Neuronal stem cell (in vitro differentiated cells): ENCODE measurements around the gene PNLDC1.
A peak's percentile ranks its signal among the peaks of the same experiment; 100 is the strongest.
"Not testable (repeated sequence)": the region's sequence is repeated elsewhere in the genome, so short reads cannot be mapped to it uniquely, and the experiment has no call there.

Experiments
- DNase-seq: peaks from one replicate; pipeline ENCODE4 v3.0.0-alpha.2; 2013; ENCODE audit warnings: low spot score
- H2AFZ ChIP-seq: one replicate; pipeline ENCODE4 v1.6.1; 2013; ENCODE audit warnings: mild to moderate bottlenecking, low read length, inconsistent platforms
- H2AK5ac ChIP-seq: 2 replicates; pipeline ENCODE4 v1.6.1; 2013; ENCODE audit warnings: low read depth, mild to moderate bottlenecking, inconsistent platforms, low read length, moderate library complexity, mixed read lengths
- H2BK120ac ChIP-seq: 2 replicates; pipeline ENCODE4 v1.6.1; 2013; ENCODE audit warnings: low read depth, mild to moderate bottlenecking, inconsistent platforms, low read length, moderate library complexity, mixed read lengths
- H2BK12ac ChIP-seq: one replicate; pipeline ENCODE4 v1.6.1; 2013; ENCODE audit warnings: low read length, inconsistent platforms
- H2BK15ac ChIP-seq: 2 replicates; pipeline ENCODE4 v1.6.1; 2013; ENCODE audit warnings: mild to moderate bottlenecking, low read length, inconsistent platforms, mixed read lengths
- H2BK5ac ChIP-seq: one replicate; pipeline ENCODE4 v1.6.1; 2013; ENCODE audit warnings: inconsistent platforms, mild to moderate bottlenecking, low read length, moderate library complexity
- H3K14ac ChIP-seq: one replicate; pipeline ENCODE4 v1.6.1; 2013; ENCODE audit warnings: low read length, inconsistent platforms
- H3K18ac ChIP-seq: 2 replicates; pipeline ENCODE4 v1.6.1; 2013; ENCODE audit warnings: low read length, inconsistent platforms
- H3K23ac ChIP-seq: 2 replicates; pipeline ENCODE4 v1.6.1; 2013; ENCODE audit warnings: low read depth, mild to moderate bottlenecking, mixed read lengths, low read length, inconsistent platforms; ENCODE audit not compliant: poor library complexity
- H3K27ac ChIP-seq: replicated peaks from 3 replicates; pipeline ENCODE4 v1.5.1; 2013; ENCODE audit warnings: low read length, inconsistent platforms
- H3K27me3 ChIP-seq, 3 experiments: 2 replicates each; pipeline ENCODE4 v1.6.1; 2013; ENCODE audit warnings: low read length in 3 of 3, mild to moderate bottlenecking in 2 of 3, inconsistent platforms in 1 of 3, low read depth in 1 of 3, mixed read lengths in 1 of 3, moderate library complexity in 1 of 3; ENCODE audit not compliant: control insufficient read depth in 3 of 3, insufficient read depth in 3 of 3
- H3K36me3 ChIP-seq, 2 donors: replicated peaks in 1 of 2; 2 replicates each; pipeline ENCODE4 v1.6.1; 2013; ENCODE audit warnings: low read length in 2 of 2; ENCODE audit not compliant: control insufficient read depth in 2 of 2, insufficient read depth in 2 of 2
- H3K4ac ChIP-seq: 2 replicates; pipeline ENCODE4 v1.6.1; 2013; ENCODE audit warnings: inconsistent platforms, mild to moderate bottlenecking, low read length, moderate library complexity
- H3K4me1 ChIP-seq, 2 donors: 1 replicate in 1 of 2; 2 replicates in 1 of 2; pipeline ENCODE4 v1.6.1; 2013; ENCODE audit warnings: low read length in 2 of 2, low read depth in 1 of 2; ENCODE audit not compliant: control insufficient read depth in 2 of 2, insufficient read depth in 1 of 2
- H3K4me2 ChIP-seq: one replicate; pipeline ENCODE4 v1.6.1; 2013; ENCODE audit warnings: mild to moderate bottlenecking, low read length, inconsistent platforms; ENCODE audit not compliant: insufficient read depth, poor library complexity, severe bottlenecking
- H3K4me3 ChIP-seq, 2 donors: 2 replicates each; pipeline ENCODE4 v1.5.1; 2013; ENCODE audit warnings: low read length in 2 of 2, mild to moderate bottlenecking in 2 of 2, inconsistent platforms in 1 of 2, moderate library complexity in 1 of 2
- H3K79me1 ChIP-seq: one replicate; pipeline ENCODE4 v1.6.1; 2013; ENCODE audit warnings: low read depth, mild to moderate bottlenecking, inconsistent platforms, low read length, moderate library complexity
- H3K9ac ChIP-seq: one replicate; pipeline ENCODE4 v1.6.1; 2013; ENCODE audit warnings: mild to moderate bottlenecking, low read depth, low read length, inconsistent platforms; ENCODE audit not compliant: poor library complexity
- H3K9me3 ChIP-seq, 2 donors: replicated peaks in 1 of 2; 2 replicates each; pipeline versions ENCODE3 to v1.6.1; 2013; ENCODE audit warnings: low read length in 2 of 2, mild to moderate bottlenecking in 2 of 2, inconsistent platforms in 1 of 2, low read depth in 1 of 2, mixed read lengths in 1 of 2, moderate library complexity in 1 of 2; ENCODE audit not compliant: control insufficient read depth in 2 of 2, insufficient read depth in 1 of 2
- H4K8ac ChIP-seq: one replicate; pipeline ENCODE4 v1.6.1; 2013; ENCODE audit warnings: low read depth, mild to moderate bottlenecking, inconsistent platforms, low read length, moderate library complexity
- H4K91ac ChIP-seq: one replicate; pipeline ENCODE4 v1.6.1; 2013; ENCODE audit warnings: low read length, low read depth, mild to moderate bottlenecking, inconsistent platforms; ENCODE audit not compliant: poor library complexity
- WGBS, 2 donors: extraction: QIAGEN DNeasy Blood & Tissue Kit; methylation state at CpG; one replicate each; pipeline ENCODE4 v1.1.7; 2013; ENCODE audit warnings: missing lambda C conversion rate in 2 of 2, mixed read lengths in 1 of 2; ENCODE audit not compliant: insufficient read length in 2 of 2, insufficient replicate concordance in 1 of 2; ENCODE audit errors: extremely low coverage in 2 of 2; 5-methylcytosine and 5-hydroxymethylcytosine counted together

PNLDC1 gene

GRCh38 chr6:159816775-159817174, 16.7 kb downstream of the PNLDC1 start:
- not testable (repeated sequence) for H3K4ac ChIP-seq, H3K18ac ChIP-seq, DNase-seq, H3K79me1 ChIP-seq, H3K36me3 ChIP-seq, H3K9me3 ChIP-seq, H3K4me2 ChIP-seq, H2BK15ac ChIP-seq, H2BK12ac ChIP-seq, H2BK5ac ChIP-seq, H4K91ac ChIP-seq, H3K4me3 ChIP-seq, H2BK120ac ChIP-seq, H3K27ac ChIP-seq, H3K23ac ChIP-seq, H4K8ac ChIP-seq, H3K9ac ChIP-seq, H3K14ac ChIP-seq, H3K27me3 ChIP-seq, H2AK5ac ChIP-seq, H2AFZ ChIP-seq, H3K4me1 ChIP-seq
- no CpG with 5 or more reads among the region's 3 CpGs for WGBS, 2 donors

- H3K18ac ChIP-seq = no peak overlapping the region
- H4K91ac ChIP-seq = no peak overlapping the region
- H3K36me3 ChIP-seq = no peaks in the 10 kb centered on the region
- H2AFZ ChIP-seq = no peak overlapping the region
- H3K9me3 ChIP-seq = no peaks in the 10 kb centered on the region
- no peak overlapping the region for H2AK5ac ChIP-seq
- H3K4me3 ChIP-seq = no peak overlapping the region
- H2BK12ac ChIP-seq = no peak overlapping the region
- no peak overlapping the region for H3K4ac ChIP-seq
- no peak overlapping the region for H3K9ac ChIP-seq
- no peak overlapping the region for H3K27ac ChIP-seq
- no peak overlapping the region for H2BK5ac ChIP-seq
- no peak for DNase-seq
- H3K23ac ChIP-seq = no peak overlapping the region
- no peak overlapping the region for H2BK15ac ChIP-seq
- no peak overlapping the region for H2BK120ac ChIP-seq
- H3K79me1 ChIP-seq = no peaks in the 10 kb centered on the region
- peaks cover 8% of the 10 kb centered on the region in 2 donors for H3K4me1 ChIP-seq
- no peak overlapping the region for H3K14ac ChIP-seq
- H3K27me3 ChIP-seq = peaks cover 0 to 3% (median 0%) of the 10 kb centered on the region in 3 experiments
- no peak overlapping the region for H4K8ac ChIP-seq
- no peak overlapping the region for H3K4me2 ChIP-seq
- no CpG with 5 or more reads among the region's 23 CpGs for WGBS, 2 donors
Measured at GRCh38 chr6:159817951-159818739, 18.1 kb downstream of the PNLDC1 start.

- Histone ChIP-seq H3K9ac (no peak overlapping the region), H4K8ac (no peak overlapping the region), H3K4ac (no peak overlapping the region), H3K4me2 (no peak overlapping the region), H3K14ac (no peak overlapping the region), H2BK5ac (no peak overlapping the region), H3K4me3 (no peak overlapping the region), H2AFZ (peak overlapping the region; percentile 87), H2BK12ac (no peak overlapping the region), H3K18ac (peak overlapping the region; percentile 0), H3K4me1 (peaks cover 8% of the 10 kb centered on the region in 2 donors), H2AK5ac (no peak overlapping the region), H2BK15ac (no peak overlapping the region), H4K91ac (no peak overlapping the region), H3K9me3 (no peaks in the 10 kb centered on the region), H3K27me3 (peaks cover 0 to 6% (median 0%) of the 10 kb centered on the region in 3 experiments), H3K79me1 (no peaks in the 10 kb centered on the region), H3K23ac (peak overlapping the region; percentile 82), H3K36me3 (no peaks in the 10 kb centered on the region), H3K27ac (no peak overlapping the region), H2BK120ac (no peak overlapping the region)
- DNase-seq = no peak
- no CpG with 5 or more reads among the region's 16 CpGs for WGBS, 2 donors
Measured at GRCh38 chr6:159819098-159819497, 19.0 kb downstream of the PNLDC1 start.

DNA sequence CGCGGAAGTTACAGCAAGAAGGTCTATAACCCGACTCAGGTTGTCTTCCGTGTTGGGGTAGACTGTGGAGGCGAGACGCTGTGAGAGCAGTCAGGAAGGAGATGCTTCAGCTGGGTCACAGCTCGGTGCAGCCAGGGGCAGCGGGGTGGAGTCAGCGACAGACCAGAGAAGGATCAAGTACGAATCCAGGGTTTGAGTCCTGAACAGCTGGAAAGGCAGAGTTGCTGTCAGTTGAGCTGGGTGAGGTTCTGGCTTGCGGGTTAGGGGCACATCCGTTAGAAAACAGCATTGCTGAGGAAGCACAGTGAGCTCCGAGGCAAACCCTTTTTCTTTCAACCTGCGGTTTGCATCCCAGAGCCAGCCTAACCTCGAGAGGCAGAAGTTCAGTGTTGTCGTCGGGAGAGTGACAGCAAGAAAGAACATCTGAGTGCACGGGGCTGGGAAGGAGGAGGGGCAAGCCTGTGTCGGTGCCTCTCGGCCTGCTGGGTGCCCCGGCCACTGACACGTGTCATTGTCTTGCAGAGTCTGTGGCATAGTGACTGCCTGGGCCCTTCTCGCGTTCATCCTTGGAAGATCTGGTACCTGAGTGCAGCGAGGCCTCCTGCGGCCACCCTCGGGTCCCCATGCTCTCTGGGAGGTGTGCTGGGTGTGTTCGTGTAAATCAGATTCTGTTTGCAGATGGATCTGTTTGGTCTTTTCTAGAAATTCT, 20.0 kb downstream of the PNLDC1 start:
- Histone ChIP-seq H3K4ac (no peak overlapping the region), H4K8ac (peak overlapping the region; percentile 52), H3K9me3 (no peaks in the 10 kb centered on the region), H2BK15ac (no peak overlapping the region), H2BK120ac (peak overlapping the region; percentile 55), H2AFZ (peak overlapping the region; percentile 87), H3K23ac (peak overlapping the region; percentile 8), H2BK12ac (peak overlapping the region; percentile 50), H3K18ac (no peak overlapping the region), H3K14ac (no peak overlapping the region), H3K4me3 (peak overlapping the region in 1 of 2 donors; percentile 19), H3K79me1 (no peaks in the 10 kb centered on the region), H3K4me2 (no peak overlapping the region), H3K9ac (peak overlapping the region; percentile 45), H2BK5ac (no peak overlapping the region), H2AK5ac (peak overlapping the region; percentile 9), H4K91ac (no peak overlapping the region), H3K36me3 (no peaks in the 10 kb centered on the region), H3K27ac (no peak overlapping the region), H3K27me3 (peaks cover 0 to 6% (median 0%) of the 10 kb centered on the region in 3 experiments), H3K4me1 (peaks cover 8% of the 10 kb centered on the region in 2 donors)
- WGBS, 2 donors = no CpG with 5 or more reads among the region's 28 CpGs
- DNase-seq = no peak
